Activated CD8-positive, alpha-beta T cell treated with anti-CD3 and anti-CD28 coated beads for 36 hours (primary cell): ENCODE data around the gene KLHDC8B. TPM values are rescaled to one million over a fixed set of nuclear protein-coding genes. Genes with fewer than 3 reads are reported as not detected.

Experiments
- ATAC-seq: fragments of 200-7000 bp; cut with Tn5 transposase; one replicate; pipeline ENCODE4 v1.10.0; 2021; ENCODE audit warnings: mild to moderate bottlenecking, moderate library complexity
- CTCF ChIA-PET: fragments of 350-600 bp; sonication (Branson Sonifier 250); formaldehyde crosslinking; loops from one replicate; lab custom pipeline; 2021; ENCODE audit warnings: antibody characterized with exemption; lab: Charles Lee
- POLR2A ChIA-PET: fragments of 350-600 bp; sonication (Branson Sonifier 250); formaldehyde crosslinking; loops from one replicate; lab custom pipeline; 2021; ENCODE audit warnings: antibody characterized with exemption; lab: Charles Lee
- DNase-seq: peaks from one replicate; pipeline ENCODE4 v3.0.0-alpha.2; 2020
- H3K27ac Mint-ChIP-seq: one replicate; pipeline ENCODE4 v1.8.0; 2021; ENCODE audit warnings: mild to moderate bottlenecking, mixed read lengths
- H3K27me3 Mint-ChIP-seq: one replicate; pipeline ENCODE4 v1.8.0; 2021; ENCODE audit warnings: mixed read lengths
- H3K36me3 Mint-ChIP-seq: one replicate; pipeline ENCODE4 v1.8.0; 2021; ENCODE audit warnings: low read depth, mixed read lengths
- H3K4me1 Mint-ChIP-seq: one replicate; pipeline ENCODE4 v1.8.0; 2021; ENCODE audit warnings: low read depth, mixed read lengths
- H3K4me3 Mint-ChIP-seq: one replicate; pipeline ENCODE4 v1.8.0; 2021; ENCODE audit warnings: mild to moderate bottlenecking, moderate library complexity, mixed read lengths
- H3K9me3 Mint-ChIP-seq: one replicate; pipeline ENCODE4 v1.8.0; 2021; ENCODE audit warnings: mixed read lengths
- CTCF ChIP-seq: fragments of 200-600 bp; IDR thresholded peaks from one replicate; pipeline ENCODE4 v1.8.0; 2022; ENCODE audit warnings: antibody characterized with exemption, mild to moderate bottlenecking
- intact Hi-C: fragments of 100-400 bp; cut with micrococcal nuclease; formaldehyde crosslinking; loops from one replicate; pipeline ENCODE4 v1.10.0; 2022
- total RNA-seq, 2 experiments: library from RNA; stranded (reverse); gene quantifications; one replicate each; pipeline ENCODE4 v1.2.3, GENCODE V29; 2021

KLHDC8B gene
- total RNA-seq, 2 experiments from 2014 or later, result 1.3 to 2.2 TPM

GRCh38 chr3:49158103-49158709 lies 13.2 kb upstream of the KLHDC8B start:
- no peak overlapping the region for H3K4me3 Mint-ChIP-seq
- ATAC-seq (peak; percentile 90), DNase-seq (peak; percentile 84)
- intact Hi-C loops, result loop anchor here (2.0 kb wide), 1 partner anchor 63 kb away; the partner anchor contains the start of gene QRICH1
- H3K36me3 Mint-ChIP-seq, result peaks cover 6% of the 10 kb centered on the region
- peak overlapping the region; percentile 14 for H3K27ac Mint-ChIP-seq
- CTCF ChIA-PET, result interaction anchor here (1.2 to 2.7 kb wide), 7 partner anchors 10 to 291 kb away, joined by 3 to 17 read pairs (median 5); partner anchors contain the start of genes KLHDC8B, QRICH1 and USP19
- TF ChIP-seq CTCF, result peak; percentile 58
- H3K4me1 Mint-ChIP-seq, result peaks cover 19% of the 10 kb centered on the region
- no peaks in the 10 kb centered on the region for H3K9me3 Mint-ChIP-seq
- H3K27me3 Mint-ChIP-seq, result no peaks in the 10 kb centered on the region
- POLR2A ChIA-PET, result interaction anchor here (0.6 to 2.9 kb wide), 2 partner anchors 29 to 65 kb away, joined by 3 to 14 read pairs; partner anchors contain the start of gene QRICH1

- no peak for DNase-seq
- no peak for ATAC-seq
- Mint-ChIP-seq H3K4me1 (peaks cover 23% of the 10 kb centered on the region), H3K36me3 (peaks cover 11% of the 10 kb centered on the region), H3K27me3 (no peaks in the 10 kb centered on the region), H3K27ac (no peak overlapping the region), H3K9me3 (no peaks in the 10 kb centered on the region), H3K4me3 (no peak overlapping the region)
- intact Hi-C loops, result loop anchor here (2.0 kb wide), 1 partner anchor 64 kb away; the partner anchor contains the start of gene QRICH1
- ChIA-PET CTCF (interaction anchor here (1.4 to 2.7 kb wide), 3 partner anchors 12 to 290 kb away, joined by 4 to 17 read pairs (median 13); partner anchors contain the start of gene KLHDC8B), POLR2A (interaction anchor here (2.9 kb wide), 1 partner anchor 65 kb away, joined by 14 read pairs; the partner anchor contains the start of gene QRICH1)
- no peak for TF ChIP-seq CTCF
Measured at GRCh38 chr3:49158792-49159191, 12.6 kb upstream of the KLHDC8B start.

- Mint-ChIP-seq H3K36me3 (peaks cover 29% of the 10 kb centered on the region), H3K27ac (peak overlapping the region; percentile 76), H3K27me3 (no peaks in the 10 kb centered on the region), H3K4me3 (no peak overlapping the region), H3K4me1 (peaks cover 39% of the 10 kb centered on the region), H3K9me3 (no peaks in the 10 kb centered on the region)
- no peak for ATAC-seq
- POLR2A ChIA-PET, result interaction anchor here (0.7 to 1.2 kb wide), 2 partner anchors 60 to 67 kb away, joined by 3 to 4 read pairs; partner anchors contain the start of gene QRICH1
- CTCF ChIA-PET, result interaction anchor here (2.6 kb wide), 1 partner anchor 10 kb away, joined by 13 read pairs; the partner anchor contains the start of gene KLHDC8B
- TF ChIP-seq CTCF, result no peak
- no peak for DNase-seq
- intact Hi-C loops, result no loop called here
Measured at GRCh38 chr3:49161197-49161596, 10.2 kb upstream of the KLHDC8B start.

- ATAC-seq (no peak), DNase-seq (peak; percentile 30)
- Mint-ChIP-seq H3K27me3 (no peaks in the 10 kb centered on the region), H3K4me1 (peaks cover 43% of the 10 kb centered on the region), H3K9me3 (no peaks in the 10 kb centered on the region), H3K4me3 (no peak overlapping the region), H3K36me3 (peaks cover 29% of the 10 kb centered on the region), H3K27ac (peak overlapping the region; percentile 76)
- intact Hi-C loops, result no loop called here
- CTCF ChIA-PET, result interaction anchor here (2.6 kb wide), 1 partner anchor 10 kb away, joined by 13 read pairs; the partner anchor contains the start of gene KLHDC8B
- POLR2A ChIA-PET, result interaction anchor here (0.6 to 1.5 kb wide), 5 partner anchors 59 to 177 kb away, joined by 3 to 4 read pairs (median 4); partner anchors contain the start of genes NDUFAF3 and QRICH1
- TF ChIP-seq CTCF, result no peak
Measured at GRCh38 chr3:49161808-49162530, 9.4 kb upstream of the KLHDC8B start.
